ENCODE results near the gene TET3. TPM values are rescaled to one million over a fixed set of nuclear protein-coding genes. Genes with fewer than 3 reads are reported as not detected.

The TET3 gene
- total RNA-seq, 4 donors from 2014 or later = 52.8 to 54.8 (median 54.1) TPM

- no peak for DNase-seq (ENCODE audit: low spot score in 2 of 2)
- WGBS, 2 donors = 96 to 100% methylated on average over 1 of the region's 1 CpG
- intact Hi-C loops (cut with DNase I; ENCODE audit: low total_unique reads) = no loop called here
- no peak overlapping the region for H3K4me3 ChIP-seq (ENCODE audit: low read depth, poor library complexity, severe bottlenecking)
- TF ChIP-seq POLR2A (IDR thresholded peaks at IDR 0.05) (no peak), CTCF (IDR thresholded peaks at IDR 0.05) (no peak)
Measured at GRCh38 chr2:73990531-73990930, 5.8 kb downstream of the TET3 start.

GRCh38 chr2:73992036-73992435, 7.3 kb downstream of the TET3 start:
- intact Hi-C loops (cut with DNase I; ENCODE audit: low total_unique reads) = no loop called here
- WGBS, 2 donors = 88 to 90% methylated on average over 4 of the region's 4 CpGs
- no peak for TF ChIP-seq CTCF (IDR thresholded peaks at IDR 0.05)
- no peak for DNase-seq (ENCODE audit: low spot score in 2 of 2)
- H3K4me3 ChIP-seq (ENCODE audit: low read depth, poor library complexity, severe bottlenecking) = no peak overlapping the region

- no peak for DNase-seq (ENCODE audit: low spot score in 2 of 2)
- 62 to 71% methylated on average over 3 of the region's 3 CpGs for WGBS, 2 donors
- no peak overlapping the region for H3K4me3 ChIP-seq (ENCODE audit: low read depth, poor library complexity, severe bottlenecking)
- intact Hi-C loops (cut with DNase I; ENCODE audit: low total_unique reads) = no loop called here
- TF ChIP-seq CTCF (IDR thresholded peaks at IDR 0.05) = no peak
- TF ChIP-seq POLR2A (IDR thresholded peaks at IDR 0.05) = no peak
Measured at GRCh38 chr2:73993376-73993775, 8.7 kb downstream of the TET3 start.

- WGBS, 2 donors = 65 to 67% methylated on average over 4 of the region's 4 CpGs
- intact Hi-C loops (cut with DNase I; ENCODE audit: low total_unique reads) = no loop called here
- no peak overlapping the region for H3K4me3 ChIP-seq (ENCODE audit: low read depth, poor library complexity, severe bottlenecking)
- DNase-seq (ENCODE audit: low spot score in 2 of 2) = no peak
- TF ChIP-seq POLR2A (IDR thresholded peaks at IDR 0.05) = no peak
Measured at GRCh38 chr2:73993778-73994177, 9.1 kb downstream of the TET3 start.

GRCh38 chr2:73994178-73994831, 9.6 kb downstream of the TET3 start:
- intact Hi-C loops (cut with DNase I; ENCODE audit: low total_unique reads) = no loop called here
- TF ChIP-seq POLR2A (IDR thresholded peaks at IDR 0.05) (no peak), CTCF (IDR thresholded peaks at IDR 0.05) (no peak)
- H3K4me3 ChIP-seq (ENCODE audit: low read depth, poor library complexity, severe bottlenecking) = no peak overlapping the region
- DNase-seq (ENCODE audit: low spot score in 2 of 2) = no peak
- 91% methylated on average over 8 of the region's 8 CpGs for WGBS, 2 donors

GRCh38 chr2:73995810-73996209, 11.1 kb downstream of the TET3 start:
- TF ChIP-seq POLR2A (IDR thresholded peaks at IDR 0.05) (no peak), CTCF (IDR thresholded peaks at IDR 0.05) (no peak)
- 95 to 98% methylated on average over 5 of the region's 5 CpGs for WGBS, 2 donors
- no peak for DNase-seq (ENCODE audit: low spot score in 2 of 2)
- H3K4me3 ChIP-seq (ENCODE audit: low read depth, poor library complexity, severe bottlenecking) = no peak overlapping the region
- intact Hi-C loops (cut with DNase I; ENCODE audit: low total_unique reads) = no loop called here

All from lower leg skin (tissue), 4 donors.